HL-60 (cell line): ENCODE results near the gene C2CD4D.

Experiments used
- TF ChIP-seq, protein P1 (sequence below): IDR thresholded peaks from 2 replicates; pipeline ENCODE4 v1.6.1; 2012; ENCODE audit warnings: low read depth; ENCODE audit not compliant: insufficient replicate concordance
- TF ChIP-seq, protein P2 (sequence below): IDR thresholded peaks from one replicate; pipeline ENCODE4 v1.5.1; 2011; ENCODE audit warnings: low read length, control low read depth, inconsistent platforms; ENCODE audit not compliant: insufficient read depth

DNA sequence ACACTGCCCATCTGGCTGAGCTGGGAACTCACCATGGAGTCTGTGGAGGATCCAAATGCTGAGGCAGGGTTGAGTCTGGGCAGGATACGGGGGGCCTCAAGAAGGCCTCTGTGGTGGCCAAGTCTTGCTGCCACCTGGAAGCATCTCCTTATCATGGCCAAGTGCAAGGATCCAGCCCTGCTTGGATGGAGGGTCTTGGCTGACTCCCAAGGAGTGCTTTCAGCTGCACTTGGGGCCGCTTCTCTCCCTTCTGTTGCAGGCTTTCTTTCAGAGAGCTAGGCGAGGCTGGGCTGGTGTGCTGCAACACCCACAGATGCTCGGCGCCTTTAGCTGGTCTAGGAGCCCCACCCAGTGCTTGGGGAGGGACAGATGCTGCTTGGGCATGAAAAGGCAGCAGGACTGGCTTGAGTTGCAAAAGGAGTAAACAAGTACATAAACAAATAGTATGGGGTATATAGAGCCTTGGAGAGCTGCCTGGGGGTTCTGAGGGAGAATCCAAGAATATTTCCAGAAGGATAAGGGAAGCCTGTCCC, 13.9 kb upstream of the C2CD4D start, which contains the start of gene THEM5:
- TF ChIP-seq, protein P1, sequence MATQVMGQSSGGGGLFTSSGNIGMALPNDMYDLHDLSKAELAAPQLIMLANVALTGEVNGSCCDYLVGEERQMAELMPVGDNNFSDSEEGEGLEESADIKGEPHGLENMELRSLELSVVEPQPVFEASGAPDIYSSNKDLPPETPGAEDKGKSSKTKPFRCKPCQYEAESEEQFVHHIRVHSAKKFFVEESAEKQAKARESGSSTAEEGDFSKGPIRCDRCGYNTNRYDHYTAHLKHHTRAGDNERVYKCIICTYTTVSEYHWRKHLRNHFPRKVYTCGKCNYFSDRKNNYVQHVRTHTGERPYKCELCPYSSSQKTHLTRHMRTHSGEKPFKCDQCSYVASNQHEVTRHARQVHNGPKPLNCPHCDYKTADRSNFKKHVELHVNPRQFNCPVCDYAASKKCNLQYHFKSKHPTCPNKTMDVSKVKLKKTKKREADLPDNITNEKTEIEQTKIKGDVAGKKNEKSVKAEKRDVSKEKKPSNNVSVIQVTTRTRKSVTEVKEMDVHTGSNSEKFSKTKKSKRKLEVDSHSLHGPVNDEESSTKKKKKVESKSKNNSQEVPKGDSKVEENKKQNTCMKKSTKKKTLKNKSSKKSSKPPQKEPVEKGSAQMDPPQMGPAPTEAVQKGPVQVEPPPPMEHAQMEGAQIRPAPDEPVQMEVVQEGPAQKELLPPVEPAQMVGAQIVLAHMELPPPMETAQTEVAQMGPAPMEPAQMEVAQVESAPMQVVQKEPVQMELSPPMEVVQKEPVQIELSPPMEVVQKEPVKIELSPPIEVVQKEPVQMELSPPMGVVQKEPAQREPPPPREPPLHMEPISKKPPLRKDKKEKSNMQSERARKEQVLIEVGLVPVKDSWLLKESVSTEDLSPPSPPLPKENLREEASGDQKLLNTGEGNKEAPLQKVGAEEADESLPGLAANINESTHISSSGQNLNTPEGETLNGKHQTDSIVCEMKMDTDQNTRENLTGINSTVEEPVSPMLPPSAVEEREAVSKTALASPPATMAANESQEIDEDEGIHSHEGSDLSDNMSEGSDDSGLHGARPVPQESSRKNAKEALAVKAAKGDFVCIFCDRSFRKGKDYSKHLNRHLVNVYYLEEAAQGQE = no peak
- TF ChIP-seq, protein P2, sequence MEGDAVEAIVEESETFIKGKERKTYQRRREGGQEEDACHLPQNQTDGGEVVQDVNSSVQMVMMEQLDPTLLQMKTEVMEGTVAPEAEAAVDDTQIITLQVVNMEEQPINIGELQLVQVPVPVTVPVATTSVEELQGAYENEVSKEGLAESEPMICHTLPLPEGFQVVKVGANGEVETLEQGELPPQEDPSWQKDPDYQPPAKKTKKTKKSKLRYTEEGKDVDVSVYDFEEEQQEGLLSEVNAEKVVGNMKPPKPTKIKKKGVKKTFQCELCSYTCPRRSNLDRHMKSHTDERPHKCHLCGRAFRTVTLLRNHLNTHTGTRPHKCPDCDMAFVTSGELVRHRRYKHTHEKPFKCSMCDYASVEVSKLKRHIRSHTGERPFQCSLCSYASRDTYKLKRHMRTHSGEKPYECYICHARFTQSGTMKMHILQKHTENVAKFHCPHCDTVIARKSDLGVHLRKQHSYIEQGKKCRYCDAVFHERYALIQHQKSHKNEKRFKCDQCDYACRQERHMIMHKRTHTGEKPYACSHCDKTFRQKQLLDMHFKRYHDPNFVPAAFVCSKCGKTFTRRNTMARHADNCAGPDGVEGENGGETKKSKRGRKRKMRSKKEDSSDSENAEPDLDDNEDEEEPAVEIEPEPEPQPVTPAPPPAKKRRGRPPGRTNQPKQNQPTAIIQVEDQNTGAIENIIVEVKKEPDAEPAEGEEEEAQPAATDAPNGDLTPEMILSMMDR = no peak
